GM12872 (cell line): ENCODE measurements around the gene HACD2.

ENCODE experiments used
- TF ChIP-seq, protein P1 (sequence below): IDR thresholded peaks from 3 replicates; pipeline ENCODE4 v1.5.1; 2011; ENCODE audit warnings: low read depth, mild to moderate bottlenecking, low read length, moderate library complexity; ENCODE audit not compliant: insufficient read depth

The HACD2 gene

DNA sequence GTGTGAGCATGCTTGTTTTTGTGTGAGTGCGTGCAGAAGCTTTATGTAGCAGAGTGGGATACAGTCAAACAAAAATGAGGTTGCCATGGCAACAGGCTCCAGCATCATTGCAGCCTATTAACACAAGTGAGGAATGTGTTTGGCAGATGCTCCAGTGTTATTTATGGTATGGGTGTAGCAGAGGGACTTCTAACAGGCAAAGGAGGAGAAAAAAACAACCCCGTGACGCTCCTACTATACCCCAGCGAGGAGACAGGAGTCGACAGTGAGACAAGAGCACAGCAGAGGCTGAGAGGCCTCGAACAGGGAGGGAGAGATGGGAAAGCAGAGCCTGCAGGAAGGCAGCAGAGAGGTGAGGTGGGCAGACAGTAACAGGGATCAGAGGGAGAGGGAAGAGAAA, 140.8 kb downstream of the HACD2 start:
- TF ChIP-seq, protein P1, sequence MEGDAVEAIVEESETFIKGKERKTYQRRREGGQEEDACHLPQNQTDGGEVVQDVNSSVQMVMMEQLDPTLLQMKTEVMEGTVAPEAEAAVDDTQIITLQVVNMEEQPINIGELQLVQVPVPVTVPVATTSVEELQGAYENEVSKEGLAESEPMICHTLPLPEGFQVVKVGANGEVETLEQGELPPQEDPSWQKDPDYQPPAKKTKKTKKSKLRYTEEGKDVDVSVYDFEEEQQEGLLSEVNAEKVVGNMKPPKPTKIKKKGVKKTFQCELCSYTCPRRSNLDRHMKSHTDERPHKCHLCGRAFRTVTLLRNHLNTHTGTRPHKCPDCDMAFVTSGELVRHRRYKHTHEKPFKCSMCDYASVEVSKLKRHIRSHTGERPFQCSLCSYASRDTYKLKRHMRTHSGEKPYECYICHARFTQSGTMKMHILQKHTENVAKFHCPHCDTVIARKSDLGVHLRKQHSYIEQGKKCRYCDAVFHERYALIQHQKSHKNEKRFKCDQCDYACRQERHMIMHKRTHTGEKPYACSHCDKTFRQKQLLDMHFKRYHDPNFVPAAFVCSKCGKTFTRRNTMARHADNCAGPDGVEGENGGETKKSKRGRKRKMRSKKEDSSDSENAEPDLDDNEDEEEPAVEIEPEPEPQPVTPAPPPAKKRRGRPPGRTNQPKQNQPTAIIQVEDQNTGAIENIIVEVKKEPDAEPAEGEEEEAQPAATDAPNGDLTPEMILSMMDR = no peak

DNA sequence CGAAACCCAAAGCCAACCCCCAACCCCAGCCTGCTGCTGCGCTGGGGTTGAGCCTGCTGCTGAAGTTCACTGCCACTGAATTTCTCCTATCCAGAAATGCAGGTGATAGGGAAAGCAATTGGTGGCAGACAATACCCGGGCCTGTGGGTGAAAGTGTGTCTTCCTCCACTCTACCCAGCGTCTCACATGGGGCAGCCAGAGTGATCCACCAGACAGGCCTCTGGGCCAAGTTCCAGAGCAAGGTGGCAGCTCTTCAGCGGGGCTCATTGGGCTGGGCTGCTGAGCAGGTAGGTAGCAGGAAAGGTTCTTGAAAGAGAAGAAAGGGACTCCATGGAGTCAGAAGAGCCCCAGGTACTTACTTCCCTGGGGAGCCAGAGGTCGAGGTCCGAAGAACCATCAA, 141.9 kb downstream of the HACD2 start:
- TF ChIP-seq, protein P1 = no peak

DNA sequence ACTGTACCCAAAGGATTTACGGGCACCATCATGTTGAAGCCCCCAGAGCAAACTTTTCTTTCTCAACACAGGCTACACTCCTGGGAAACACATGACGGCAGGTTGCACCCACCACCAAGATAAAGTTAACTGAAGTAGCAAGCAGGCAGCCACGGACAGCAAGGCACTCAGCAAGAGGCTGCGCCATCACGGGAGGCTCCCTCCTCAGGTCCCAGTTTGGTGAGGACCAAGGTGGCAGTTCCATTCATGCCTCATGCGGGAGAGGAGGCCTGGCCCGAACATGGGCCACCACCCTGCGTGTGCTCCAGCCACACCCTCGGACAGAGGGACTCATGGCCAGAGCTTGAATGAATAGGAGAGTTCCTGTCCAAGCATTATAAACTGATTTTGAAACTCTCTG, 142.7 kb downstream of the HACD2 start:
- TF ChIP-seq, protein P1 = no peak
